Progenitor cell of endocrine pancreas (in vitro differentiated cells): ENCODE results near the gene DEFB132. TPM values are rescaled to one million over a fixed set of nuclear protein-coding genes. Genes with fewer than 3 reads are reported as not detected.
A peak's percentile ranks its signal among the peaks of the same experiment; 100 is the strongest.

Experiments
- DNase-seq: peaks from one replicate; pipeline ENCODE4 v3.0.0; 2021; ENCODE audit warnings: low spot score; ENCODE audit not compliant: unreplicated experiment
- H3K27ac Mint-ChIP-seq: 2 replicates; pipeline ENCODE4 v1.8.0; 2021; ENCODE audit warnings: mild to moderate bottlenecking, moderate library complexity, mixed read lengths
- H3K27me3 Mint-ChIP-seq: 2 replicates; pipeline ENCODE4 v1.8.0; 2021; ENCODE audit warnings: mixed read lengths
- H3K36me3 Mint-ChIP-seq: 2 replicates; pipeline ENCODE4 v1.8.0; 2022; ENCODE audit warnings: mixed read lengths; ENCODE audit not compliant: insufficient read depth
- H3K4me1 Mint-ChIP-seq: 2 replicates; pipeline ENCODE4 v1.8.0; 2021; ENCODE audit warnings: low read depth, mixed read lengths
- H3K4me3 Mint-ChIP-seq: 2 replicates; pipeline ENCODE4 v1.8.0; 2021; ENCODE audit warnings: low read depth, mild to moderate bottlenecking, moderate library complexity, mixed read lengths
- H3K9me3 Mint-ChIP-seq: 2 replicates; pipeline ENCODE4 v1.8.0; 2021; ENCODE audit warnings: low read depth, mixed read lengths
- total RNA-seq: library from RNA; stranded (reverse); gene quantifications from 2 replicates; pipeline ENCODE4 v1.2.1, GENCODE V29; 2021
- TF ChIP-seq, protein P1 (sequence below): fragments of 200-600 bp; sonication (generic); IDR thresholded peaks from one replicate; pipeline ENCODE4 v1.5.0; 2021; ENCODE audit warnings: antibody characterized with exemption, mild to moderate bottlenecking; ENCODE audit not compliant: unreplicated experiment

Gene DEFB132
- total RNA-seq, 1 donor from 2014 or later: not detected

DNA sequence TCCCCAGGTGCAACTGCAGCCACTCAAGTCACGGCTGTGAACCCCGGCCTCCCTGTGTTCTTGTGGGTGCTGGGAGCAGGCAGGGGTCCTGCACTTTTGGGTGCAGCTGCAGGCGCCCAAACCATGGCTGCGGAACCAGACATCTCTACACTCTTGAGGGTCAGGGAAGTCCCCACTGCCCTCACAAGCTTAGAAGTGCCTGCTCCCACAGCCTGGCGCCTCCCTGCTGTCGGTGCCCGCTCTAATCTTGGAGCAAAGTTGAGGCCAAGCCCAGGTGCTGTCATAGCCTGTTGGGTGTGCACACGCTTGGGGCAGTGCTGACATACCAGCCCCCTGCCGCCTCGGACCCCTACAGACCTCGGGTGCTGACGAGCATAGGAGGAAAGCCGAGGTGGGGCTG, 6.2 kb downstream of the DEFB132 start:
- Mint-ChIP-seq H3K4me3 (no peak overlapping the region), H3K4me1 (peaks cover 4% of the 10 kb centered on the region), H3K27ac (no peak overlapping the region), H3K36me3 (no peaks in the 10 kb centered on the region), H3K27me3 (peaks cover 29% of the 10 kb centered on the region), H3K9me3 (peaks cover 3% of the 10 kb centered on the region)
- TF ChIP-seq, protein P1, sequence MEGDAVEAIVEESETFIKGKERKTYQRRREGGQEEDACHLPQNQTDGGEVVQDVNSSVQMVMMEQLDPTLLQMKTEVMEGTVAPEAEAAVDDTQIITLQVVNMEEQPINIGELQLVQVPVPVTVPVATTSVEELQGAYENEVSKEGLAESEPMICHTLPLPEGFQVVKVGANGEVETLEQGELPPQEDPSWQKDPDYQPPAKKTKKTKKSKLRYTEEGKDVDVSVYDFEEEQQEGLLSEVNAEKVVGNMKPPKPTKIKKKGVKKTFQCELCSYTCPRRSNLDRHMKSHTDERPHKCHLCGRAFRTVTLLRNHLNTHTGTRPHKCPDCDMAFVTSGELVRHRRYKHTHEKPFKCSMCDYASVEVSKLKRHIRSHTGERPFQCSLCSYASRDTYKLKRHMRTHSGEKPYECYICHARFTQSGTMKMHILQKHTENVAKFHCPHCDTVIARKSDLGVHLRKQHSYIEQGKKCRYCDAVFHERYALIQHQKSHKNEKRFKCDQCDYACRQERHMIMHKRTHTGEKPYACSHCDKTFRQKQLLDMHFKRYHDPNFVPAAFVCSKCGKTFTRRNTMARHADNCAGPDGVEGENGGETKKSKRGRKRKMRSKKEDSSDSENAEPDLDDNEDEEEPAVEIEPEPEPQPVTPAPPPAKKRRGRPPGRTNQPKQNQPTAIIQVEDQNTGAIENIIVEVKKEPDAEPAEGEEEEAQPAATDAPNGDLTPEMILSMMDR: no peak
- no peak for DNase-seq

DNA sequence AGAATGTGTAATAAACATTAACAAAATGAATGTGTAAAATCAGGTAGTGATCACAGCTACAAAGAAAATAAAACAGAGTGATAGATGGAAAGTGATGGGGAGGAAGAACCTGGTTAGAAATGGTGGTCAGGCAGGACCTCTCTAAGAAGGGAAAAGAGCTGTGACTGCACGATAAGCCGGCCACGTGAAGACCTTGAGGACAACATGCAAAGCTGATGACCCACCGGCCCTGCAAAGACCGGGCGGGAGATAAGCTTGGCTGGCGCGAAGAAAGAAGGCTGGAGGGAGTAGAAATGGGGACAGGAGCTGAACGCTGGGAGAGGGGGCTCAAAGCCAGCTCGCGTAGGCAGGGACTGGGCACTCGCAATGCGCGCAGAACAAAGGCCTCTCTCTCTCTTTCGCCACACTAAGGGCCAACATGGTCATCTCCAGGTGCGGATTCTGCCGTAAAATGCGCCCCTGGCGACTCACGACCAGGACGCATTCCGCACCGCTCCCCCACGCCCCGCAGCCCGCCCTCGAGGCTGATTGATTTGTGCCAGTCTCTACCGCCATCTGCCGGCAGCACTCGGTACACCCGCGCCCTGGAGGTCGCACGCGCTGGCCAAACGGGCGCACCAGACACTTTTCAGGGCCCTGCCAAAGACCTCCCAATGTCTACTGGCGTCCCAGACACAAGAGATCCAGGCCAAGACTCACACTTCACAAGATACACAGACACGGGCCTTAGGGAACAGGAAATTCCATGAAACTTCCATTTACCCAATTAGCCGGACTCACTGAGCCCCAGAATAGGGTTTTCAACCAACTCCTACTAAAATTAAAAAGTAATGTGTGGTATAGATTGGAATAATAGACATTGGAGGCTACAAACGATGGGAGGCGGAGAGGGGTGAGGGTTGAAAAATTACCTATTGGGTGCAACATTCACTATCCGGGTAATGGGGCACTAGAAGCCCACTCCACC, 9.4 kb downstream of the DEFB132 start:
- H3K27me3 Mint-ChIP-seq: peaks cover 18% of the 10 kb centered on the region
- peaks cover 3% of the 10 kb centered on the region for H3K9me3 Mint-ChIP-seq
- TF ChIP-seq, protein P1: peak; percentile 97
- peak overlapping the region; percentile 78 for H3K4me3 Mint-ChIP-seq
- peaks cover 4% of the 10 kb centered on the region for H3K4me1 Mint-ChIP-seq
- H3K36me3 Mint-ChIP-seq: peaks cover 3% of the 10 kb centered on the region
- peak overlapping the region; percentile 97 for H3K27ac Mint-ChIP-seq
- DNase-seq: peak; percentile 93

DNA sequence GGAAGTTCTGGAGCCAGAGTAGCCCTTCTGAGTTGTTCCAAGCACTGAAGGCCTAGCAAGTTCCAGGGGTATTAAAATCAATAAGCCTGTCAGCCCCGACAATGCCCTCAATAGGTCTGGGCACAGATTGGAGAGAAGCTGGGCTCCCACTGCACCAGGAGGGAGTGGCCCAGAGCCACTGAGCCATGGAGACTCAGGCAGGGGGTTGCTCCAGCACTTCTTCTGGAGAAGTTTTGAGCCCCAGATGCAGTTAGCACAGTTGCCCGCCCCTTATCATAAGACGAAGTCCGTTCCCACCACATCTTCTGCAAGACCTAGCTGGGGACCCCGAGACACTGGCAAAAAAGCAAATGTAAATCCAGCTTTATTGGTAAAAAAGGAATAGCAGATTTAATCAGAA, 13.0 kb downstream of the DEFB132 start:
- Mint-ChIP-seq H3K27ac (no peak overlapping the region), H3K9me3 (peaks cover 3% of the 10 kb centered on the region), H3K4me1 (peaks cover 4% of the 10 kb centered on the region), H3K36me3 (peaks cover 14% of the 10 kb centered on the region), H3K4me3 (no peak overlapping the region), H3K27me3 (peaks cover 10% of the 10 kb centered on the region)
- no peak for DNase-seq
- TF ChIP-seq, protein P1: no peak

DNA sequence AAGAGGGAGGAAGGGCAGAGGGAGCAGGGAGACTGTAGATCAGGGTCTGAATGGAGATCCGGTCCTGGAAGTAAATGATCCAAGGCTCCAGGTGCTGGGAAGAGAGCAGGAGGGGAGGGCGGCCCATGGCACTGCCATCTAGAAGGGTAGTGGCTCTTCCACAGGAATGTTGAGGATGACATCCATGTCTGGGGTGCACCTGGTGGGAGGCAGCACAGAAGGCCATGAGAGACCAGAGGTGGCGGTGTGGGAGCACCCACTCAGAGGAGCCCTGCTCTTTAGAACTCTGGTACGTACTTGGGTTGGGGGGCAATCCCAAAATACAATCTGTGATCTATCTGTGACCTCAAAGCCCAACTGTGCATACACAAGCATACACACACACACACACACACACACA, 13.5 kb downstream of the DEFB132 start:
- TF ChIP-seq, protein P1: no peak
- peaks cover 4% of the 10 kb centered on the region for H3K4me1 Mint-ChIP-seq
- H3K27ac Mint-ChIP-seq: no peak overlapping the region
- H3K9me3 Mint-ChIP-seq: peaks cover 3% of the 10 kb centered on the region
- H3K27me3 Mint-ChIP-seq: peaks cover 7% of the 10 kb centered on the region
- peaks cover 17% of the 10 kb centered on the region for H3K36me3 Mint-ChIP-seq
- no peak overlapping the region for H3K4me3 Mint-ChIP-seq
- no peak for DNase-seq

DNA sequence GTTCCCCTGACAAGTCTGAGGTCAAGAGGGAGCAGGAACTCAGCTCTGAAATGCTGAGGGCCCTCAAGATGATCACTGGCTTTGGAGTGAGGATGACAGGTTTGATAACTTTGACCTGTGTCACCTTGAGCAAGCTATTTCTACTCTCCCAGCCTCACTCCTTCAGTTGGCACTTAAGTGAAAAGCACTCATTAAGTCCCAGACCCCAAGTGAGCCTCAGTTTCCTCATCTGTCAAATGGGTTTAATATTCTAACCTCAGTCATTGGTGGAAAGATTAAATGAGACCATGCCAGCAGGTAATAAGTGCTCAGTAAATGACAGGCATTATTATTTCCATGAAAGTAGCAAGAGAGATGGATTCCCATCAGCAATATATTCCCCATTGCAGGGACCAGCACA, 14.0 kb downstream of the DEFB132 start:
- TF ChIP-seq, protein P1: no peak
- Mint-ChIP-seq H3K27me3 (peaks cover 3% of the 10 kb centered on the region), H3K4me3 (no peak overlapping the region), H3K36me3 (peaks cover 22% of the 10 kb centered on the region), H3K9me3 (peaks cover under 1% of the 10 kb centered on the region), H3K4me1 (peaks cover 2% of the 10 kb centered on the region), H3K27ac (no peak overlapping the region)
- DNase-seq: no peak
